GM20000 (cell line): Measurements from ENCODE around the gene DLX5.

Experiments used
- DNase-seq: peaks from one replicate; pipeline ENCODE4 v3.0.0; 2012; ENCODE audit warnings: low spot score
- TF ChIP-seq, protein P1 (sequence below): IDR thresholded peaks from 2 replicates; pipeline ENCODE4 v1.5.1; 2012; ENCODE audit warnings: mild to moderate bottlenecking, control low read depth; ENCODE audit errors: extremely low read depth, missing control alignments

Gene DLX5

DNA sequence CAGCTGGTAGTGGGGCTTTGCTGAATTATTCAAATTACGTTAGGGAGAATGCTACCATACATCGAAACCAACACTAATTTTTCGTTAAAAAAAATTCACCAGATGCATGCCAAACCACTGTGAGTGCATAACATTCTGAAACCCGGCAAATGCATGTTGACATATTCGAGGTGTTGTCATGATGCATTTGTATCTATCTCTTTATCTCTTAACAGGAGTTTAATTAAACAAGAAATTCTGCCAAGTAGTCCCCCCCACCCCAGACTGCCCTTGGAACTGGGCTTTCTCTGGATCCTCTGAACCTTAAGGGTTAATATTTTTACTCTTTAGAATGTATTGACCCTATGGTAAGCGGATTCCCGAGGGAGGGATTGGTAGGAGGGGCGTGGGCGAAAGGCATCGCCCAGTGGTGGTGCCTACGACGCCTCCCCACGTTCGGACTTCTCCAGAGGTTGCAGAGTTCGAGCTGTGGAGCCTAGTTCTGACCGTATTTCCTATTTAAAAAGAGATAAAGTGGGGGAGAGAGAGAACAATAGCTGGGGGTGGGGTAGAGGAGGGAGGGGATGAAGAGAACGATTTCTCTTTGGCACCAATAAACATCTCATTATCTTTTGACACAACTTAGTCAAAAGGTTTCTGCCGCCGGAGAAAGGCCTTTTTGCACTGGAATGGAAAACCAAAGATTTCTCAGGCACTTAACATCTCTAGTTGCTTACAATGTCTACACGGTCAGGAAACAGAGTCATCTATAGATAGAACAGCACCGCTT lies 12.1 kb downstream of the DLX5 start:
- no peak for DNase-seq
- TF ChIP-seq, protein P1, sequence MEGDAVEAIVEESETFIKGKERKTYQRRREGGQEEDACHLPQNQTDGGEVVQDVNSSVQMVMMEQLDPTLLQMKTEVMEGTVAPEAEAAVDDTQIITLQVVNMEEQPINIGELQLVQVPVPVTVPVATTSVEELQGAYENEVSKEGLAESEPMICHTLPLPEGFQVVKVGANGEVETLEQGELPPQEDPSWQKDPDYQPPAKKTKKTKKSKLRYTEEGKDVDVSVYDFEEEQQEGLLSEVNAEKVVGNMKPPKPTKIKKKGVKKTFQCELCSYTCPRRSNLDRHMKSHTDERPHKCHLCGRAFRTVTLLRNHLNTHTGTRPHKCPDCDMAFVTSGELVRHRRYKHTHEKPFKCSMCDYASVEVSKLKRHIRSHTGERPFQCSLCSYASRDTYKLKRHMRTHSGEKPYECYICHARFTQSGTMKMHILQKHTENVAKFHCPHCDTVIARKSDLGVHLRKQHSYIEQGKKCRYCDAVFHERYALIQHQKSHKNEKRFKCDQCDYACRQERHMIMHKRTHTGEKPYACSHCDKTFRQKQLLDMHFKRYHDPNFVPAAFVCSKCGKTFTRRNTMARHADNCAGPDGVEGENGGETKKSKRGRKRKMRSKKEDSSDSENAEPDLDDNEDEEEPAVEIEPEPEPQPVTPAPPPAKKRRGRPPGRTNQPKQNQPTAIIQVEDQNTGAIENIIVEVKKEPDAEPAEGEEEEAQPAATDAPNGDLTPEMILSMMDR, result no peak

DNA sequence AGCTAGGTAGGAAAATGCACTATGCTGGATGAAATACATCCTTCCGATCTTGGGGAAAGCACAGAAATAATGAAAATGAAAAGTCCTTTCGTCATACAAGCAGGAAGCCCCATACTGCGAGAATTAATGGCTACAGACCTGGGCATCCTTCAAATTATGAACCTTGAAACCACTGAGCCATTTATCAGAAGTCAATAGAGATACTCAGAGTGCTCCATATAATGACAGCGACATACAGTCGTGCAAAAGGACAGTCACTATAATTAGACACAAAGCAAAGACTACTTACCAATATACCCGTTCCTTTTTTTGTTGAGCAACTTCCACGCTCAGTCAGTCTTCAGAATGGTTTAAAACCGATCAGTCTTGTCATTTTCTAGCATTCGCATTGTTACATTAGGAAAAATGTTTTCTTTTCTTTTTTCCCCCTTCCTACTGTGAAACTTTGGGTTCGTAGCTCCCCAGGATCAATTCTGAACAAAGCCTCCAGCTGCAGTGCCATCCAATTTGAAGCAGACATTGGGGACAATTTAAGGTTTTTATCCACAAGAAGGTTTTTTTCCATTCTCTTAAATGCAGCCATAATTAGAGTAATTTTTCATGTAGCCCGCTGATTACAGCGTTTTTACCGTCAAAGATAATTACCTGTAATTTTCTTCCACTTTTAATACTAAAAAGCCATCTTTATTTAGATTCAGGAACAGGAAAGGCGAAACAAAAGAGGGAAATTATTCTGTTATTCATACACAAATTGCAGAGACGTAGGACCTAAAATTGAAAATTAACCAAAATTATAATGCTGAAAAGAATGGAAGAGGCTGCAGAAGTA lies 12.9 kb downstream of the DLX5 start:
- no peak for DNase-seq
- TF ChIP-seq, protein P1, result no peak

DNA sequence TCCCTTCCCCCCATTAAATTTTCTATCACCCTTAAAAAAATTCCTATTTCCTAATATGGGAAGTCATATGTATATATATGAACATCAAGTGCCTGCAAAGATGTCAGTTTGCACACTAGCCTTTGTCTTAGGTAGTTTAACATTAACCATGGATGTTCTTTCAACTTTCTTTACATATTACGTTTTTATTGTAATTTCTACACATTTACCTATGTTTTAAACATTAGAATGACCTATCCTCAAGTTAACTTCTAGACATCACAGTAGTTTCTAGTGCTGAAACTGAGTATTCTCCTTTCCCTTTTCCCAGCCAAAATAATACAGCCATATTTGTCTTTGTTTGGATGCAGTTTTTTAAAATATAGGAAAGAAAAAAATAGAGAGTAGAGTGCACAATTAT lies 13.5 kb downstream of the DLX5 start:
- TF ChIP-seq, protein P1, result no peak

DNA sequence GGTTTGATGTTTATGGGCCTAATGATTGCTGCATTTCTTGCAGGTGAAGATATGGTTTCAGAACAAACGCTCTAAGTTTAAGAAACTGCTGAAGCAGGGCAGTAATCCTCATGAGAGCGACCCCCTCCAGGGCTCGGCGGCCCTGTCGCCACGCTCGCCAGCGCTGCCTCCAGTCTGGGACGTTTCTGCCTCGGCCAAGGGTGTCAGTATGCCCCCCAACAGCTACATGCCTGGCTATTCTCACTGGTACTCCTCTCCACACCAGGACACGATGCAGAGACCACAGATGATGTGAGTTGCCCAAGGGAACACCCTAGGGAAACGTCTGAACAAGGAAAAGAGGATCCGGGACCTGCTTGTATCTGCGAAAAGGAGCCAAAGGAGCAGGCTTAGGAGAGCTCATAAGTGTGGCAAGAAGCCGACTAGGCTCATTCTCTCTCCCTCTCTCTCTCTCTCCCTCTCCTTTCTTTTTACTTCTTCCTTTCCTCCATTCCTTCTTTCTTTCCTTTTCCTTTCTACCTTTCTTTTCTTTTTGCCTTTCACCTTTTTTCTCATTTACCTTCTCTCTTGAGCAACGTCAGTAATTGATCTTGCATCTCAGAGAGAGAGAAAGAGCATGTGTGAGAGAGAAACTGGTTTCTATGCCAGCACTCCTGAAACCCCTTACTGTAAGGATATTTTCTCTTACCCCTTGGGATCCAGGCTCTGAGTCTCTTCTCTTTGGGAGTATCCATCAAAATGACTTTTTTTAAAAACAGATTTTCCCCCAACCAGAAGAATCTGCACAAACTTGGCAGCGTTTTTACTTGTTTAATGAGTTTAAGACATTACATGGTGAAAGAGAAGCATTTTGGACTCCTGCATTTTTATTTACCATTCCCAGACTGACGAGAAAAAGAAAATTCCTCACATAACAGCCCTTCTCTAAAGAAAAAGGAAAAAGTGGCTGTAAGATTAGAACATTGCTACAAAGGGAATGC lies 14.6 kb downstream of the DLX5 start:
- DNase-seq, result no peak
- TF ChIP-seq, protein P1, result no peak

More for the DNA sequence above, 13.5 kb downstream of the DLX5 start:
- DNase-seq, result no peak

DNA sequence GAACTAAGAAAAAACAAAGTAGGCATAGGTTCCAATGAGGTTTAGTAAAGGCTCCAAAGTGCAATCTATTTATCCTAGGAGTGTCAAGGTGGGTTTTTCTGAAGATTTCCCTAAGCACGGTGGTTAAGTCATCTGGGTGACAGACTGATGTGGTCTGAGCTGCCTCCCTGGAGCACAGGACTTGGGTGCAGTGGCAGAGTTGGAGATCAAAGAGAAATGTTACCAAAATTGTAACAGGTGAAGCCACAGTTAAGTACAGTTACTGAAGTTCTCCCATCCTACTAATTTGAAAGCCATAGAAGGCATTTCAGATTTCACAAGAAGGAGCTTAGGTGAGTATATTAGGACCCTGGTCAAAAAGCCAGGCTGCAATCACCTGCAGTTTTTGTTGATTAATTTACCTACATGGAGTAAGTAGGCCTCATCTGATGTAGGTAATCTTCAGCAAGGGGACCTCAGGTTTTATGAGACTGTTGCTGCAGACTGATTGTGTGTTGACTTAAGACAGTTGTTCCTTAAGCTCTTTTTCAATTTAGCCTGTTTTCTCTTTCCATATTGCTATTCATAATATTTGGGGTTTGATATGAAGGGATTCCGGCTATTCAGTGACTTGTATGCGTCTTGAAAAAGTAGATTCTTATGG lies 16.2 kb downstream of the DLX5 start:
- no peak for DNase-seq
- TF ChIP-seq, protein P1, result no peak

DNA sequence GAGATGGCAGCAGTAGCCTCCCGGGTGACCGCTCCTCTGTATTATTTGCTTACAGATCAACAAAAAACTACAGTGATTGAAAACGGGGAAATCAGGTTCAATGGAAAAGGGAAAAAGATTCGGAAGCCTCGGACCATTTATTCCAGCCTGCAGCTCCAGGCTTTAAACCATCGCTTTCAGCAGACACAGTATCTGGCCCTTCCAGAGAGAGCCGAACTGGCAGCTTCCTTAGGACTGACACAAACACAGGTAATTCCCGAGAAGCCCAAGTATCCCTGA lies 17.1 kb downstream of the DLX5 start:
- TF ChIP-seq, protein P1, result no peak
- DNase-seq, result no peak
